SK-N-MC (cell line): ENCODE results near the gene CTNNA2.
"Not testable (repeated sequence)": the region's sequence is repeated elsewhere in the genome, so short reads cannot be mapped to it uniquely, and the experiment has no call there.

ENCODE experiments used
- DNase-seq: peaks from one replicate; pipeline ENCODE4 v3.0.0-alpha.2; 2011; ENCODE audit warnings: low read depth, low spot score
- H3K27ac ChIP-seq: fragments of 200-600 bp; sonication (generic); 2 replicates; pipeline ENCODE4 v1.5.1; 2016; ENCODE audit warnings: mixed run types
- H3K36me3 ChIP-seq: fragments of 200-600 bp; sonication (generic); 2 replicates; pipeline ENCODE4 v1.6.1; 2017; ENCODE audit warnings: antibody characterized with exemption, low read length, mixed read lengths; ENCODE audit not compliant: insufficient read depth
- H3K4me3 ChIP-seq: fragments of 200-600 bp; sonication (generic); 2 replicates; pipeline ENCODE4 v1.5.1; 2016
- H3K9ac ChIP-seq: fragments of 200-600 bp; sonication (generic); 2 replicates; pipeline ENCODE4 v1.8.0; 2017; ENCODE audit warnings: mixed run types, mixed read lengths; ENCODE audit not compliant: insufficient read length
- H3K9me3 ChIP-seq: fragments of 200-600 bp; sonication (generic); 2 replicates; pipeline ENCODE4 v1.6.1; 2017; ENCODE audit warnings: low read depth, mild to moderate bottlenecking, antibody characterized with exemption, low read length, moderate library complexity, mixed read lengths
- EZH2 ChIP-seq: fragments of 200-600 bp; sonication (generic); IDR thresholded peaks from one replicate; pipeline ENCODE4 v1.6.1; 2017; ENCODE audit warnings: antibody characterized with exemption
- FOXP2 ChIP-seq: optimal IDR thresholded peaks from 2 replicates; pipeline ENCODE3; 2011; ENCODE audit warnings: mild to moderate bottlenecking, moderate library complexity; ENCODE audit not compliant: insufficient read depth; ENCODE audit errors: extremely low read length, control extremely low read depth
- POLR2AphosphoS5 ChIP-seq: IDR thresholded peaks from 2 replicates; pipeline ENCODE4 v1.6.1; 2012; ENCODE audit warnings: mild to moderate bottlenecking, low read depth, low read length, borderline replicate concordance

The CTNNA2 gene

GRCh38 chr2:80028051-80028450 lies 515.2 kb downstream of the CTNNA2 start:
- Histone ChIP-seq H3K9me3 (no peaks in the 10 kb centered on the region), H3K9ac (no peak overlapping the region), H3K36me3 (no peaks in the 10 kb centered on the region), H3K27ac (no peak overlapping the region), H3K4me3 (no peak overlapping the region)
- TF ChIP-seq FOXP2, result no peak
- TF ChIP-seq EZH2, result no peak
- no peak for TF ChIP-seq POLR2AphosphoS5
- no peak for DNase-seq

DNA sequence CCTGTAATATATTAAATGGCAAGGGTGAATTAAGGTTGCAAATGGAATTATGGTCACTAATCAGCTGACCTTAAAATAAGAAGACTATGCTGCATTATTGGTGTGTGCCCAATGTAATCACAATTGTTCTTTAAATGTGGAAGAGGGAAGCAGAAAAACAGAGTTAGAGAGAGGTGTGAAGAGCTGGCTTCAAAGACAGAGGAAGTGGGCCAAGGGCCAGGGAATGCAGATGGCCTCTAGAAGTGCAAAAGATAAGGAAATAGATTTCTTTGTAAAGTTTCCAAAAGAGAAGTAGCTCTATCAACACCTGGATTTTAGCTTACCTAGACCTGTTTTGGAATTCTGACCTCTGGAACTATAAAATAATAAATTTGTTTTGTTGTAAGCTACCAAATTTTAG lies 515.7 kb downstream of the CTNNA2 start:
- Histone ChIP-seq H3K4me3 (no peak overlapping the region), H3K9ac (no peak overlapping the region), H3K36me3 (no peaks in the 10 kb centered on the region), H3K9me3 (no peaks in the 10 kb centered on the region), H3K27ac (no peak overlapping the region)
- TF ChIP-seq EZH2, result no peak
- no peak for TF ChIP-seq FOXP2
- no peak for TF ChIP-seq POLR2AphosphoS5
- DNase-seq, result no peak

DNA sequence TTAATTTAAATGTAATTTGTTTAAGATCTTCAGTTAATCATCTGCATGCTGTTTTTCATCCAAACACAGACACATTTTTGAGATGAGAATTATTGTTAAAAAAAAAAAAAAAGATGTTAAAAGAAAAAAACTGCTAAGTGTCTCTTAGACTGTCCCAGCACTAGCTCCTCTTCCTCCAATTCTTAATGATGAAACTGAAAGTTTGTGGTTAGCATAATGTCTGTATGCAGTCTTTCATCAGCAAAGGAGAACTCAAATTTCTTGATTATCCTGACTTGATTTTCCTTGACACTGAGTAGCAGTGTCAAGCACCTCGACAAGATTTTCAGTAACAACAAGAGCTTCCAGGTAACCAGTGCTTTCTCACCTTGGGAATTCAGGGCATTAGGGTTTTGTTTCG lies 517.3 kb downstream of the CTNNA2 start:
- Histone ChIP-seq H3K4me3 (no peak overlapping the region), H3K36me3 (no peaks in the 10 kb centered on the region), H3K9me3 (no peaks in the 10 kb centered on the region), H3K27ac (no peak overlapping the region), H3K9ac (no peak overlapping the region)
- TF ChIP-seq EZH2, result no peak
- no peak for TF ChIP-seq POLR2AphosphoS5
- TF ChIP-seq FOXP2, result no peak
- DNase-seq, result no peak

GRCh38 chr2:80032684-80033083 lies 519.8 kb downstream of the CTNNA2 start:
- H3K4me3 ChIP-seq, DNase-seq, H3K9me3 ChIP-seq, H3K9ac ChIP-seq, H3K27ac ChIP-seq, H3K36me3 ChIP-seq: not testable (repeated sequence)

- TF ChIP-seq FOXP2, result no peak
- no peak for TF ChIP-seq POLR2AphosphoS5
- no peak for TF ChIP-seq EZH2
- Histone ChIP-seq H3K36me3 (no peaks in the 10 kb centered on the region), H3K9me3 (no peaks in the 10 kb centered on the region), H3K9ac (no peak overlapping the region), H3K4me3 (no peak overlapping the region), H3K27ac (no peak overlapping the region)
- no peak for DNase-seq
Measured at GRCh38 chr2:80035749-80036285, 523.0 kb downstream of the CTNNA2 start.

DNA sequence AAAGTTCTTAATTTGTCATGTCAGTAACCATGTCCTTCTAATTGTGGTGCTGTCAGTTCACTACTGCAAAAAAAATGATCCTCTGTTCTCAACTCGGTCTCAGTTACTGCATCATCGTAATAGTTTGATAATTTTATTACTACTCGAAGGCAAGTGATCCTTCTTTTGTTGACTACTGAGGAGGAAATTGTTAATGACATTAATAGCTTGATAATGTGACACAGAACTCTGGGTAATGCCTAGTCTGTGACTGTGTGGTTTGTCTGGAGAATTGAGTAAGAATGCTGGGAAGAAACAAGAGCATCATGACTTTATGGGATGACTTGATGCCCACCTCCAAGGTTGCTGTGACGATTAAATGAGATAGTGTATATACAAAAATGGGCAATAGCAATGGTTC lies 524.5 kb downstream of the CTNNA2 start:
- DNase-seq, result no peak
- H3K9me3 ChIP-seq, result no peaks in the 10 kb centered on the region
- H3K9ac ChIP-seq, result no peak overlapping the region
- no peak overlapping the region for H3K27ac ChIP-seq
- H3K36me3 ChIP-seq, result no peaks in the 10 kb centered on the region
- H3K4me3 ChIP-seq, result no peak overlapping the region
- no peak for TF ChIP-seq POLR2AphosphoS5
- no peak for TF ChIP-seq EZH2
- no peak for TF ChIP-seq FOXP2

DNA sequence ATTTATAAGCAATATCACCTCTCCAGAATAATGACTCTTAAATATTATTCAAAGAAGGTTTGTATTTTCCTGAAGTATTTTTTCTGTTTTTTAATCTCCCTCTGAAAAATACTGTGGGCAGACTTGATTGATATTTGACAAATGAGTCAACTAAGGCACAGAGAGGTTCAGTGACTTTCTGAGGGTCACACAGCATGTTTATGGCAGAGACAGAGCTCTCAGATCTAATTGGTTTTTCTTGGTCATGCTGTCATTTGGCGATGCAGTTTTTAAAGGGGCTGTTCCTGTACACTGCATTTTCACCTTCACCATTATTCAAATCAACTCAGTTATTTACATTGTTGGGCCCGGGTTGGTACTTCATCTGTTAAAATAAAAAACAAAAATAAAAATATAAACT lies 527.4 kb downstream of the CTNNA2 start:
- no peak overlapping the region for H3K9ac ChIP-seq
- no peak overlapping the region for H3K27ac ChIP-seq
- H3K36me3 ChIP-seq, result no peaks in the 10 kb centered on the region
- DNase-seq, result no peak
- no peak overlapping the region for H3K4me3 ChIP-seq
- no peaks in the 10 kb centered on the region for H3K9me3 ChIP-seq
- TF ChIP-seq FOXP2 (no peak), EZH2 (no peak), POLR2AphosphoS5 (no peak)

- no peak overlapping the region for H3K4me3 ChIP-seq
- no peaks in the 10 kb centered on the region for H3K36me3 ChIP-seq
- TF ChIP-seq POLR2AphosphoS5 (no peak), FOXP2 (no peak), EZH2 (no peak)
- H3K9ac ChIP-seq, result no peak overlapping the region
- no peaks in the 10 kb centered on the region for H3K9me3 ChIP-seq
- no peak overlapping the region for H3K27ac ChIP-seq
- no peak for DNase-seq
Measured at GRCh38 chr2:80042635-80043034, 529.8 kb downstream of the CTNNA2 start.

DNA sequence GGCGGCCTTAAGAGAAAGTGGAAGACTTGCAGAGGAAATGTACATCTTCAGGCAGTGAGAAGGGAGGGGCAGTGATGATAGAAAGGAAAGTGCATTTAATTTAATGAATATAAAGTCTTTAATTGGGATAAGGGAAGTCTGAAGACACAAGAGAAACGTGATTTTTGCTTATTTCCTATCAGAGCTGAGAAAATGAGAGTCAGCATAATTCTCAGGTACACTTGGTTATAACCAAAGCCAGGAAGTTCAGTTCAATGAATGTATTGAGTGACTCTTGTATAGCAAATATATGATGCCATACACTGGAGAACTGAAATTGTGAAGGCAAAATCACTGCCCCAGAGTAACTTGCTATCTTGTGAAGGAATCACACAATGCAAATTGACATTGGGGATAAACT lies 535.4 kb downstream of the CTNNA2 start:
- no peak overlapping the region for H3K9ac ChIP-seq
- H3K4me3 ChIP-seq, result no peak overlapping the region
- H3K9me3 ChIP-seq, result no peaks in the 10 kb centered on the region
- no peak for DNase-seq
- no peaks in the 10 kb centered on the region for H3K36me3 ChIP-seq
- no peak overlapping the region for H3K27ac ChIP-seq
- TF ChIP-seq POLR2AphosphoS5 (no peak), FOXP2 (no peak), EZH2 (no peak)

GRCh38 chr2:80050246-80050645 lies 537.4 kb downstream of the CTNNA2 start:
- no peak for DNase-seq
- Histone ChIP-seq H3K9me3 (no peaks in the 10 kb centered on the region), H3K36me3 (no peaks in the 10 kb centered on the region), H3K9ac (no peak overlapping the region), H3K27ac (no peak overlapping the region), H3K4me3 (no peak overlapping the region)
- TF ChIP-seq FOXP2 (no peak), POLR2AphosphoS5 (no peak), EZH2 (no peak)
